Immature natural killer cell (primary cell): ENCODE measurements around the gene STK38L. TPM values are rescaled to one million over a fixed set of nuclear protein-coding genes. Genes with fewer than 3 reads are reported as not detected.
A peak's percentile ranks its signal among the peaks of the same experiment; 100 is the strongest.

ENCODE experiments used
- DNase-seq, 3 donors: peaks; one replicate each; pipeline ENCODE4 v3.0.0; 2022; ENCODE audit warnings: mixed read lengths in 1 of 3
- H3K27ac Mint-ChIP-seq, 6 donors: one replicate each; pipeline ENCODE4 v1.8.0; 2020; ENCODE audit warnings: mixed read lengths in 6 of 6, mild to moderate bottlenecking in 5 of 6, inconsistent platforms in 4 of 6, moderate library complexity in 3 of 6
- H3K27me3 Mint-ChIP-seq, 3 donors: one replicate each; pipeline ENCODE4 v1.8.0; 2020 to 2021; ENCODE audit warnings: low read depth in 3 of 3, mild to moderate bottlenecking in 3 of 3, mixed read lengths in 3 of 3, moderate library complexity in 3 of 3, inconsistent platforms in 1 of 3
- H3K36me3 Mint-ChIP-seq, 3 donors: one replicate each; pipeline ENCODE4 v1.8.0; 2020; ENCODE audit warnings: mixed read lengths in 3 of 3, inconsistent platforms in 2 of 3, mild to moderate bottlenecking in 2 of 3
- H3K4me1 Mint-ChIP-seq, 2 donors: one replicate each; pipeline ENCODE4 v1.8.0; 2020; ENCODE audit warnings: inconsistent platforms in 2 of 2, mild to moderate bottlenecking in 2 of 2, mixed read lengths in 2 of 2, moderate library complexity in 1 of 2
- H3K4me3 Mint-ChIP-seq, 5 donors: one replicate each; pipeline ENCODE4 v1.8.0; 2020; ENCODE audit warnings: mild to moderate bottlenecking in 5 of 5, mixed read lengths in 5 of 5, inconsistent platforms in 3 of 5, moderate library complexity in 3 of 5
- H3K9me3 Mint-ChIP-seq, 6 donors: one replicate each; pipeline ENCODE4 v1.8.0; 2020; ENCODE audit warnings: mild to moderate bottlenecking in 6 of 6, mixed read lengths in 6 of 6, inconsistent platforms in 4 of 6, moderate library complexity in 3 of 6
- polyA plus RNA-seq, 3 donors: library from polyadenylated mRNA; unstranded; fragments of 300-500 nt; fragmentation: Illumina TruSeq; gene quantifications; one replicate each; pipeline ENCODE4 v1.2.3, GENCODE V29; 2021

STK38L gene
- polyA plus RNA-seq, 3 donors from 2014 or later, result 9.7 to 12.4 (median 11.7) TPM

- DNase-seq, result no peak
- H3K4me1 Mint-ChIP-seq, result peaks cover 17 to 46% of the 10 kb centered on the region in 2 donors
- H3K27me3 Mint-ChIP-seq, result no peaks in the 10 kb centered on the region
- H3K4me3 Mint-ChIP-seq, result no peak overlapping the region
- no peaks in the 10 kb centered on the region for H3K9me3 Mint-ChIP-seq
- peaks cover 0 to 7% (median 1%) of the 10 kb centered on the region in 3 donors for H3K36me3 Mint-ChIP-seq
- H3K27ac Mint-ChIP-seq, result peak overlapping the region in 1 of 6 donors; percentile 27
Measured at GRCh38 chr12:27273114-27273513, 29.0 kb downstream of the STK38L start.

GRCh38 chr12:27274706-27275105, 30.6 kb downstream of the STK38L start:
- H3K27ac Mint-ChIP-seq, result no peak overlapping the region
- peaks cover 17 to 50% of the 10 kb centered on the region in 2 donors for H3K4me1 Mint-ChIP-seq
- peaks cover 0 to 7% (median 0%) of the 10 kb centered on the region in 3 donors for H3K36me3 Mint-ChIP-seq
- H3K4me3 Mint-ChIP-seq, result no peak overlapping the region
- no peaks in the 10 kb centered on the region for H3K27me3 Mint-ChIP-seq
- no peaks in the 10 kb centered on the region for H3K9me3 Mint-ChIP-seq
- DNase-seq, result no peak

- DNase-seq, result no peak
- Mint-ChIP-seq H3K27me3 (no peaks in the 10 kb centered on the region), H3K9me3 (no peaks in the 10 kb centered on the region), H3K4me3 (no peak overlapping the region), H3K27ac (no peak overlapping the region), H3K36me3 (peaks cover 0 to under 1% (median 0%) of the 10 kb centered on the region in 3 donors), H3K4me1 (peaks cover 13 to 43% of the 10 kb centered on the region in 2 donors)
Measured at GRCh38 chr12:27276275-27276674, 32.2 kb downstream of the STK38L start.

- DNase-seq, result no peak
- no peak overlapping the region for H3K27ac Mint-ChIP-seq
- H3K4me3 Mint-ChIP-seq, result no peak overlapping the region
- H3K4me1 Mint-ChIP-seq, result peaks cover 4 to 31% of the 10 kb centered on the region in 2 donors
- H3K9me3 Mint-ChIP-seq, result no peaks in the 10 kb centered on the region
- H3K36me3 Mint-ChIP-seq, result no peaks in the 10 kb centered on the region
- H3K27me3 Mint-ChIP-seq, result no peaks in the 10 kb centered on the region
Measured at GRCh38 chr12:27277846-27278260, 33.8 kb downstream of the STK38L start.

GRCh38 chr12:27279826-27280225, 35.7 kb downstream of the STK38L start:
- Mint-ChIP-seq H3K4me1 (peaks cover 1 to 17% of the 10 kb centered on the region in 2 donors), H3K9me3 (no peaks in the 10 kb centered on the region), H3K36me3 (no peaks in the 10 kb centered on the region), H3K4me3 (no peak overlapping the region), H3K27me3 (no peaks in the 10 kb centered on the region), H3K27ac (no peak overlapping the region)
- DNase-seq, result no peak

GRCh38 chr12:27280412-27280811, 36.3 kb downstream of the STK38L start:
- H3K4me3 Mint-ChIP-seq, result no peak overlapping the region
- no peaks in the 10 kb centered on the region for H3K9me3 Mint-ChIP-seq
- H3K36me3 Mint-ChIP-seq, result no peaks in the 10 kb centered on the region
- no peak overlapping the region for H3K27ac Mint-ChIP-seq
- no peak for DNase-seq
- no peaks in the 10 kb centered on the region for H3K27me3 Mint-ChIP-seq
- H3K4me1 Mint-ChIP-seq, result peaks cover 1 to 17% of the 10 kb centered on the region in 2 donors

- Mint-ChIP-seq H3K36me3 (no peaks in the 10 kb centered on the region), H3K27me3 (no peaks in the 10 kb centered on the region), H3K4me3 (no peak overlapping the region), H3K4me1 (peaks cover 1 to 8% of the 10 kb centered on the region in 2 donors), H3K9me3 (no peaks in the 10 kb centered on the region), H3K27ac (no peak overlapping the region)
- no peak for DNase-seq
Measured at GRCh38 chr12:27282754-27283153, 38.7 kb downstream of the STK38L start.

- H3K27ac Mint-ChIP-seq, result no peak overlapping the region
- no peak overlapping the region for H3K4me3 Mint-ChIP-seq
- H3K9me3 Mint-ChIP-seq, result no peaks in the 10 kb centered on the region
- no peaks in the 10 kb centered on the region for H3K27me3 Mint-ChIP-seq
- H3K36me3 Mint-ChIP-seq, result no peaks in the 10 kb centered on the region
- H3K4me1 Mint-ChIP-seq, result peaks cover 0 to 1% of the 10 kb centered on the region in 2 donors
- DNase-seq, result no peak
Measured at GRCh38 chr12:27284021-27284420, 39.9 kb downstream of the STK38L start.

GRCh38 chr12:27284751-27285150, 40.7 kb downstream of the STK38L start:
- no peak for DNase-seq
- Mint-ChIP-seq H3K4me3 (no peak overlapping the region), H3K36me3 (no peaks in the 10 kb centered on the region), H3K27ac (no peak overlapping the region), H3K9me3 (no peaks in the 10 kb centered on the region), H3K27me3 (no peaks in the 10 kb centered on the region), H3K4me1 (peaks cover 0 to 1% of the 10 kb centered on the region in 2 donors)

GRCh38 chr12:27285403-27285802, 41.3 kb downstream of the STK38L start:
- H3K36me3 Mint-ChIP-seq, result no peaks in the 10 kb centered on the region
- no peak overlapping the region for H3K4me3 Mint-ChIP-seq
- H3K27ac Mint-ChIP-seq, result peak overlapping the region in 1 of 6 donors; percentile 48
- DNase-seq, result no peak
- no peaks in the 10 kb centered on the region for H3K9me3 Mint-ChIP-seq
- peaks cover 0 to 1% of the 10 kb centered on the region in 2 donors for H3K4me1 Mint-ChIP-seq
- no peaks in the 10 kb centered on the region for H3K27me3 Mint-ChIP-seq

- Mint-ChIP-seq H3K27me3 (no peaks in the 10 kb centered on the region), H3K36me3 (peaks cover 0 to 5% (median 4%) of the 10 kb centered on the region in 3 donors), H3K9me3 (no peaks in the 10 kb centered on the region), H3K4me3 (no peak overlapping the region), H3K4me1 (no peaks in the 10 kb centered on the region), H3K27ac (no peak overlapping the region)
- no peak for DNase-seq
Measured at GRCh38 chr12:27289414-27289813, 45.3 kb downstream of the STK38L start.

GRCh38 chr12:27290501-27291168, 46.5 kb downstream of the STK38L start:
- DNase-seq, result no peak
- no peak overlapping the region for H3K27ac Mint-ChIP-seq
- H3K9me3 Mint-ChIP-seq, result no peaks in the 10 kb centered on the region
- H3K4me1 Mint-ChIP-seq, result no peaks in the 10 kb centered on the region
- peaks cover 0 to 5% (median 4%) of the 10 kb centered on the region in 3 donors for H3K36me3 Mint-ChIP-seq
- peaks cover 0 to 2% (median 0%) of the 10 kb centered on the region in 3 donors for H3K27me3 Mint-ChIP-seq
- H3K4me3 Mint-ChIP-seq, result no peak overlapping the region

GRCh38 chr12:27291862-27292261, 47.8 kb downstream of the STK38L start:
- Mint-ChIP-seq H3K4me3 (no peak overlapping the region), H3K27ac (no peak overlapping the region), H3K9me3 (no peaks in the 10 kb centered on the region), H3K36me3 (peaks cover 0 to 5% (median 4%) of the 10 kb centered on the region in 3 donors), H3K4me1 (no peaks in the 10 kb centered on the region), H3K27me3 (peaks cover 0 to 2% (median 1%) of the 10 kb centered on the region in 3 donors)
- DNase-seq, result no peak

- Mint-ChIP-seq H3K9me3 (no peaks in the 10 kb centered on the region), H3K4me1 (no peaks in the 10 kb centered on the region), H3K36me3 (peaks cover 0 to 8% (median 4%) of the 10 kb centered on the region in 3 donors), H3K27ac (no peak overlapping the region), H3K27me3 (peaks cover 0 to 2% (median 1%) of the 10 kb centered on the region in 3 donors), H3K4me3 (no peak overlapping the region)
- DNase-seq, result no peak
Measured at GRCh38 chr12:27292718-27293117, 48.6 kb downstream of the STK38L start.

GRCh38 chr12:27293463-27293862, 49.4 kb downstream of the STK38L start:
- no peak overlapping the region for H3K27ac Mint-ChIP-seq
- H3K4me3 Mint-ChIP-seq, result no peak overlapping the region
- no peaks in the 10 kb centered on the region for H3K4me1 Mint-ChIP-seq
- H3K27me3 Mint-ChIP-seq, result peaks cover 0 to 2% (median 1%) of the 10 kb centered on the region in 3 donors
- DNase-seq, result no peak
- peaks cover 2 to 14% (median 7%) of the 10 kb centered on the region in 3 donors for H3K36me3 Mint-ChIP-seq
- H3K9me3 Mint-ChIP-seq, result no peaks in the 10 kb centered on the region
